Cardiac fibroblast (primary cell): Measurements from ENCODE around the gene KIFBP.
"Not testable (repeated sequence)": the region's sequence is repeated elsewhere in the genome, so short reads cannot be mapped to it uniquely, and the experiment has no call there.

Experiments used
- DNase-seq, 2 donors: peaks; one replicate each; pipeline versions ENCODE4 v3.0.0 to v3.0.0-alpha.2; 2010; ENCODE audit warnings: low read depth in 2 of 2
- H3K4me3 ChIP-seq, 2 donors: replicated peaks in 1 of 2; 1 replicate in 1 of 2; 2 replicates in 1 of 2; pipeline ENCODE4 v1.5.1; 2011; ENCODE audit warnings: low read depth in 2 of 2, low read length in 2 of 2, mild to moderate bottlenecking in 2 of 2, moderate library complexity in 1 of 2
- CTCF ChIP-seq: IDR thresholded peaks from one replicate; pipeline ENCODE4 v1.5.1; 2011; ENCODE audit warnings: low read depth, mild to moderate bottlenecking, low read length, inconsistent platforms

KIFBP gene

GRCh38 chr10:69005704-69006485 is 17.3 kb downstream of the KIFBP start:
- H3K4me3 ChIP-seq = no peak overlapping the region
- no peak for DNase-seq
- TF ChIP-seq CTCF = no peak

GRCh38 chr10:69007260-69007659 is 18.7 kb downstream of the KIFBP start:
- DNase-seq = no peak

GRCh38 chr10:69009360-69009759 is 20.8 kb downstream of the KIFBP start:
- no peak overlapping the region for H3K4me3 ChIP-seq
- peak; percentile 71 to 82 for DNase-seq
- no peak for TF ChIP-seq CTCF

More at GRCh38 chr10:69007260-69007659, 18.7 kb downstream of the KIFBP start:
- H3K4me3 ChIP-seq = no peak overlapping the region
- TF ChIP-seq CTCF = no peak

GRCh38 chr10:69010151-69010640 is 21.6 kb downstream of the KIFBP start:
- no peak for TF ChIP-seq CTCF
- H3K4me3 ChIP-seq = no peak overlapping the region
- peak in 1 of 2 donors; percentile 51 for DNase-seq

GRCh38 chr10:69012778-69013177 is 24.2 kb downstream of the KIFBP start:
- DNase-seq = peak in 1 of 2 donors; percentile 44
- not testable (repeated sequence) for H3K4me3 ChIP-seq

- TF ChIP-seq CTCF = no peak
- peak; percentile 73 to 94 for DNase-seq
- no peak overlapping the region for H3K4me3 ChIP-seq
These were observed 25.6 kb downstream of the KIFBP start for GRCh38 chr10:69014171-69014570.

GRCh38 chr10:69018613-69019012 is 30.0 kb downstream of the KIFBP start:
- no peak for TF ChIP-seq CTCF
- H3K4me3 ChIP-seq = no peak overlapping the region
- DNase-seq = no peak
